ENCODE measurements around the gene TAF11.

- TF ChIP-seq CTCF (IDR thresholded peaks at IDR 0.05; ENCODE audit: extremely low read depth in 1 of 2, insufficient read depth in 1 of 2, low read depth in 1 of 2, low read length in 2 of 2) (no peak), POLR2A (IDR thresholded peaks at IDR 0.05; ENCODE audit: low read depth, low read length) (no peak), EZH2 (IDR thresholded peaks at IDR 0.05; ENCODE audit: borderline replicate concordance, low read depth, low read length, severe bottlenecking) (no peak), MYC (IDR thresholded peaks at IDR 0.05; ENCODE audit: low read depth, low read length) (no peak), POLR2AphosphoS5 (IDR thresholded peaks at IDR 0.05; ENCODE audit: insufficient read depth, low read depth, low read length) (no peak), GATA2 (IDR thresholded peaks at IDR 0.05; ENCODE audit: insufficient read depth, insufficient read length, low read depth, low read length) (no peak), FOS (IDR thresholded peaks at IDR 0.05; ENCODE audit: borderline replicate concordance, insufficient read depth, low read length) (no peak)
- TF ChIP-seq, protein P1, sequence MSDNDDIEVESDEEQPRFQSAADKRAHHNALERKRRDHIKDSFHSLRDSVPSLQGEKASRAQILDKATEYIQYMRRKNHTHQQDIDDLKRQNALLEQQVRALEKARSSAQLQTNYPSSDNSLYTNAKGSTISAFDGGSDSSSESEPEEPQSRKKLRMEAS (IDR thresholded peaks at IDR 0.05; ENCODE audit: insufficient read depth, insufficient read length) = no peak
These were observed 27.9 kb downstream of the TAF11 start for GRCh38 chr6:34859951-34860350.

Data from endothelial cell of umbilical vein (primary cell).